ENCODE results near the gene KIRREL2. TPM values are rescaled to one million over a fixed set of nuclear protein-coding genes. Genes with fewer than 3 reads are reported as not detected.
"Not testable (repeated sequence)": the region's sequence is repeated elsewhere in the genome, so short reads cannot be mapped to it uniquely, and the experiment has no call there.

Gene KIRREL2
- total and polyA plus RNA-seq, 7 donors: under 0.01 to 0.34 (median 0.16) TPM; not detected in 4

DNA sequence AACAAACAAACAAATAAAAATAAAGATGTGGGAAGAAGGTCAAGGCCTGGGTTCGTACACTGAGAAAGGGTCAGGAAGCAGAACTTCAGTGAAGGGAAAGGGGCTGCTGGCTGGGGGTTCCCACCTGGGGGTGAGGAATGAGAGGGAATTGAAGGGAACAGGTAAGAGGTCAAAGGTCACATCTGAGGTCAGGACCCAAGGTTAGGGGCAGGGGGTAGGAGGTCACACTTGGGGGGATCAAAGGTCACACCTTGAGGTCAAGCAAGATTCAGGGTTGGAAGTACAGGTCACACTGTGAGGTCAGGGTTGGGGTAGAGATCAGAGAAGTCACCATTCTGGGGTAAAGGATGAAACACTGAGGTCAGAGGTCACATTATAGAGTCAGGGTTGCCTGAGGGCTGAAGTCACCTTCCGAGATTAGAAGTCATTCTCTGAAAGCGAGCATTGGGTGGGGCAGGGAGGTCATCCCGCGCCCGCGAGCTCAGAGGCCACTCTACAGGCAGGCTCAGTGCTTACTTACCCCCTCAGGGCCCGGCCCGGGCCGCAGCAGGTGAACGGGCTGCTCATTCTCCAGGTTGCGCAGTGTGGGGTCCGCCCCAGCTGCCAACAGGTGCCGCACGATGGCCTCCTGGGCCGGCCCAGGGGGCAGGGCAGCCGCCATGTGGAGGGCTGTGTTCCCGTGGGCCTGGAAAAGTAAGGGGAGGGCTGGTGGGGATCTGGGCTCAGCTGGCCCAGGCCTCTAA, 32.8 kb downstream of the KIRREL2 start:
- H3K9me3 ChIP-seq: no peaks in the 10 kb centered on the region
- H3K36me3 ChIP-seq: peaks cover 13 to 69% (median 37%) of the 10 kb centered on the region in 4 donors
- H3K4me1 ChIP-seq: no peaks in the 10 kb centered on the region
- DNase-seq: no peak
- H3K27ac ChIP-seq: no peak overlapping the region
- 93 to 97% methylated on average over 18 of the region's 18 CpGs for WGBS, 2 donors
- intact Hi-C loops (cut with DNase I): no loop called here
- TF ChIP-seq CTCF (IDR thresholded peaks at IDR 0.05): no peak
- no peak for TF ChIP-seq POLR2A (IDR thresholded peaks at IDR 0.05)
- TF ChIP-seq POLR2AphosphoS5 (IDR thresholded peaks at IDR 0.05): no peak
- TF ChIP-seq EP300 (IDR thresholded peaks at IDR 0.05): no peak
- no peak overlapping the region for H3K4me3 ChIP-seq
- no peaks in the 10 kb centered on the region for H3K27me3 ChIP-seq

- WGBS, 2 donors: 95 to 96% methylated on average over 13 of the region's 13 CpGs
- Histone ChIP-seq H3K27me3 (no peaks in the 10 kb centered on the region), H3K4me1 (no peaks in the 10 kb centered on the region), H3K36me3 (peaks cover 13 to 75% (median 41%) of the 10 kb centered on the region in 4 donors), H3K27ac (no peak overlapping the region), H3K9me3 (no peaks in the 10 kb centered on the region), H3K4me3 (no peak overlapping the region)
- intact Hi-C loops (cut with DNase I): no loop called here
- no peak for DNase-seq
- TF ChIP-seq POLR2AphosphoS5 (IDR thresholded peaks at IDR 0.05) (no peak), POLR2A (IDR thresholded peaks at IDR 0.05) (no peak), CTCF (IDR thresholded peaks at IDR 0.05) (no peak), EP300 (IDR thresholded peaks at IDR 0.05) (no peak)
Observed at GRCh38 chr19:35890113-35890650, 33.5 kb downstream of the KIRREL2 start.

DNA sequence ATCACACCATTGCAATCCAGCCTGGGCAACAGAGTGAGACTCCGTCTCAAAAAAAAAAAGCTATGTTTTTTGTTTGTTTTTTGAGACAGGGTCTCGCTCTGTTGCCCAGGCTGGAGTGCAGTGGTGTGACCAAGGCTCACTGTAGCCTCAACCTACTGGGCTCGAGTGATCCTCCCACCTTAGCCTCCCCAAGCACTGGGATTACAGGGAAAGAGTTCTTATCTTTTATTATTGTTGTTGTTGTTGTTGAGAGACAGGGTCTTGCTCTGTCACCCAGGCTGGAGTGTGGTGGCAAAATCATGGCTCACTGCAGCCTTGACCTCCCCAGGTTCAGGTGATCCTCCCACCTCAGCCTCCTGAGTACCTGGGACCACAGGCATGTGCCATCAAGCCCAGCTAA, 35.1 kb downstream of the KIRREL2 start:
- DNase-seq; H3K4me1 ChIP-seq; H3K27ac ChIP-seq; intact Hi-C loops (cut with DNase I); H3K27me3 ChIP-seq; H3K4me3 ChIP-seq; H3K9me3 ChIP-seq: not testable (repeated sequence)
- H3K36me3 ChIP-seq: peaks cover 13 to 91% (median 53%) of the 10 kb centered on the region in 4 donors
- 94 to 95% methylated on average over 3 of the region's 3 CpGs for WGBS, 2 donors

DNA sequence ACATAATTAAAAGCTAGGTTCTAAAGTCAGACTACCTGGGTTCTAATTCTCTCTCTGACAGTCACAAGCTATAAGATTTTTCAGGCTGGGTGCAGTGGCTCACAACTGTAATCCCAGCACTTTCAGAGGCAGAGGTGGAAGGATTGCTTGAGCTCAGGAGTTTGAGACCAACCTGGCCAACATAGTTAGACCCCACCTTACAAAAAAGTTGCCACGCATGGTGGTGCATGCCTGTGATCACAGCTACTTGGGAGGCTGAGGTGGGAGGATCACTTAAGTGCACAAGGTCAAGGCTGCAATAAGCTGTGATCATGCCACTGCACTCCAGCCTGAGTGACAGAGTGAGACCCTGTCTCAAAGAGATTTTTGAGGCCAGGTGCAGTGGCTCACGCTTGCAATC, 37.6 kb downstream of the KIRREL2 start:
- TF ChIP-seq POLR2AphosphoS5 (IDR thresholded peaks at IDR 0.05) (no peak), POLR2A (IDR thresholded peaks at IDR 0.05) (no peak), CTCF (IDR thresholded peaks at IDR 0.05) (no peak), EP300 (IDR thresholded peaks at IDR 0.05) (no peak)
- Histone ChIP-seq H3K27ac (no peak overlapping the region), H3K4me3 (no peak overlapping the region), H3K36me3 (peaks cover 6 to 78% (median 39%) of the 10 kb centered on the region in 4 donors), H3K9me3 (no peaks in the 10 kb centered on the region), H3K4me1 (peaks cover 0 to 17% (median 15%) of the 10 kb centered on the region in 4 donors), H3K27me3 (no peaks in the 10 kb centered on the region)
- no peak for DNase-seq
- intact Hi-C loops (cut with DNase I): no loop called here
- 95 to 98% methylated on average over 2 of the region's 2 CpGs for WGBS, 2 donors

- intact Hi-C loops (cut with DNase I): loop anchor here (5.0 kb wide), 2 partner anchors 119 to 249 kb away; partner anchors contain the start of genes ARHGAP33 and COX6B1
- Histone ChIP-seq H3K27me3 (no peaks in the 10 kb centered on the region), H3K4me1 (peaks cover 0 to 21% (median 18%) of the 10 kb centered on the region in 4 donors), H3K27ac (no peak overlapping the region), H3K9me3 (no peaks in the 10 kb centered on the region), H3K36me3 (peaks cover 0 to 60% (median 28%) of the 10 kb centered on the region in 4 donors), H3K4me3 (no peak overlapping the region)
- no peak for DNase-seq
- WGBS, 2 donors: 93 to 94% methylated on average over 21 of the region's 21 CpGs
- TF ChIP-seq EP300 (IDR thresholded peaks at IDR 0.05) (no peak), POLR2A (IDR thresholded peaks at IDR 0.05) (no peak), POLR2AphosphoS5 (IDR thresholded peaks at IDR 0.05) (no peak)
Observed at GRCh38 chr19:35895911-35896642, 39.4 kb downstream of the KIRREL2 start.
